GM18519 (cell line): ENCODE data around the gene AGBL4.
"Not testable (repeated sequence)": the region's sequence is repeated elsewhere in the genome, so short reads cannot be mapped to it uniquely, and the experiment has no call there.

Experiments
- ATAC-seq: cut with Tn5 transposase; IDR thresholded peaks from one replicate; pipeline ENCODE4 v1.9.1; 2021; ENCODE audit warnings: mild to moderate bottlenecking, moderate library complexity; ENCODE audit not compliant: unreplicated experiment, low FRiP score

The AGBL4 gene

DNA sequence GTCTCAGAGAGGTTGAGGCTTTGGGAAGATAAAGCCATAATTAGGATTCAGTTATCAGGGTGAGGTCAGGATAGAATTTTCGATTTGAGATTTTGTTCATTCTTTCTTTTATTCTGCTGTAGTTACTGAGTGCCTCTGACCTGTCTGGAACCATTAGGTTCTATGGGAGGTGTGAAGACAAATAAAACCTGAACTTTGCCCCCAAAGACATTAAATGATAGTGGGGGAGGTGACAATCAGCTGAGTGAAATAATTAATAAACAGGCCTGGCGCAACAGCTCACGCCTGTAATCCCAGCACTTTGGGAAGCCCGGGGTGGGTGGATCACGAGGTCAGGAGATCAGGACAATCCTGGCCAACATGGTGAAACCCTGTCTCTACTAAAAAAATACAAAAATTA lies 1496.7 kb downstream of the AGBL4 start:
- ATAC-seq, result no peak

DNA sequence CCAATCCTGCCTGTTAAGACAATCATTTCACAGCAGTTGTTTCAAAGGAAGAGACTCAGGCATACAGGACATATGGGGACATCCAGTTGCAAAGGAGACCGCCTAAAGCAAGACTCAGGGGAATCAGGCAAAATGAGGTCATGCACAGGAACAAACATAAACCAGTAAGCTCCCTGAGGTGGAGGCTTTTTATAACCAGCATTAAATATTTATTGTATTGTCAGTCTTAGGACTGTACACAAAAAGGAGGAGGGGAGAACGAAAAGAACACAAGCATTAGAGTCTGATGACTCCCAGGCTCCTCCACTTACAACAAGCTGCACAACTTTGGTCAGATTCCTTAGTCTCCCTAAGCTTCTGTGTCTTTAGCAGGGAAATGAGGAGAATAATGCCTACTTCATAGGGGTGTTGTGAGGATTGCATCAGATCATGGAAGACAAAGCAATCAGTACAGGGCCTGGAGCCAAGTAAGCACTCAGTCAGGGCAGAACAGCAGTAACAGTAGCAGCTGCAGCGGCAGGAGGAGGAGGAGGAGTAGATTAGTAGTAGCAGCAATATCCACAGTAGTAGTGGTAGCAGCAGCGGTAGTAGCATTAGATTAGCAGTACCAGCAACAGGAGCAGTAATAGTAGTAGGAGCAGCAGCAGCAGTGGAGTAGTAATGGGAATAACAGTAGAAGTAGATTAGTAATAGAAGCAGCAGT lies 1497.6 kb downstream of the AGBL4 start:
- no peak for ATAC-seq

DNA sequence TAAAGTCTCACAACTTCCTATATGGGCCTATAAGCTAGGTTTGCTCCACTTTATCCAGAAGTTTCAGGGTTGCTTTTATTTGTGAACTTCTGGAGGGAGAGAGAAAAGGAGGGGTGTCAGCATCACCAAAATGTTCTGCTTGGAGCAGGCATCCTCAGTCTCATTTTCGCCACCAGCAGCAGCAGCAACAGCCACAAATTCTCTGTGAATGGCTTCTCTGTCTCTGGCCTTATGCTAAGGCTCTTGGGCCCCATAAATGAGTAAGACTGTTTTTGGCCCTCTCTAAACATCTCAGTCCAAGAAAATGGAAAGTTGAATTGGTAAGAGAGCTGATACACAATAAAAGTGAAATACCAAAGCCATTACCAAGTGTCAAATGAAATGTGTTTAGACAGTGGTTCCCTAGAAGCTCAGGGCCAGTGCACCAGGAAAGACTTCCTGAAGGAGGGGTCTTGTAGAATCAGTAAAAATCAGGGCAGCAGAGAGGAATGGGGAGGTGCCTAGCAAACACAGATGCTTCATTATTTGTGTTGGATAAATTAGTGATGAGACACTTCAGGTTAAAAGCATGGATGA lies 1498.8 kb downstream of the AGBL4 start:
- ATAC-seq, result no peak

DNA sequence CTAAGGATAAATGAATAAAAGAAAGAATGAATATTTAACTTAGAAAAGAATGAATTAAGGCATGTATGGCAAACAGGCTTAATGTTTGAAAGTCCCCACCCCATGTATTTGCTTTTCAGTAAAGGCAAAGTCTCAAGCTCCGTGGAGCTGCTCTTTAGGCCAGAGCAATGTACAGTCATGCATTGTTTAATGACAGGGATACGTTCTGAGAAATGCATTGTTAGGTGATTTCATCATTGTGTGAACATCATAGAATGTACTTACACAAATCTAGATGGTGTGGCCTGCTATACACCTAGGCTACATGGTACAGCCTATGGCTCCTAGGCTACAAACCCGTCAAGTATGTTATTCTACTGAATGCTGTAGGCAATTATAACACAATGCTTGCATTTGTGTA lies 1500.2 kb downstream of the AGBL4 start:
- ATAC-seq, result no peak

DNA sequence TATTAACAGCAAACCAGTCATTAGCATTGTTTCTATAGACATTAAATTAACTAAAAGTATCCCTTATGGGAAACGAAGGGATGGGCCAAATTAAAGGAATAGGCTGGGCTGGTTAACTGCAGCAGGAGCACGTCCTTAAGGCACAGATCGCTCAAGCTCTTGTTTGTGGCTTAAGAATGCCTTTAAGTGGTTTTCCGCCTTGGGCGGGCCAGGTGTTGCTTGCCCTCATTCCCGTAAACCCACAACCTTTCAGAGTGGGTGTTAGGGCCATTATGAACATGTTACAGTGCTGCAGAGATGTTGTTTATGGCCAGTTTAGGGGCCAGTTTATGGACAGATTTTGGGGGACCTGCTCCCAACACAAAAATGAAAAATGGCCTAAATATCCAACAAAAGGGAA lies 1503.9 kb downstream of the AGBL4 start:
- ATAC-seq, result not testable (repeated sequence)

DNA sequence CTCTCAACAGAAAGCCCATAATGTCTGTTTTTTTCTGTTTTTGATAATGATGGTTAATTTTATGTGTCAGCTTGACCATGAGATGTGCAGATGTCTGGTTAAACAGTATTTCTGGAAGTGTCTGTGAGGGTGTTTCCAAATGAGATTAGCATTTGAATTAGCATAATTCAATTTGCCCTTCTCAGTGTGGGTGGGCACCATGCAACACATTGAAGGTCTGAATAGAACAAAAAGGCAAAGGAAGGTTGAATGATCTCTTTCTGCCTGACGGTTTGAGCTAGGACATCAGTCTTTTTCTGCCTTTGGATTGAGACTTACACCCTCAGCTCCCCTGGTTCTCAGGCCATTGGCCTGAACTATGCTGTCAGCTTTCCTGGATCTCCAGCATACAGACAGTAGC lies 1516.9 kb downstream of the AGBL4 start:
- ATAC-seq, result no peak

DNA sequence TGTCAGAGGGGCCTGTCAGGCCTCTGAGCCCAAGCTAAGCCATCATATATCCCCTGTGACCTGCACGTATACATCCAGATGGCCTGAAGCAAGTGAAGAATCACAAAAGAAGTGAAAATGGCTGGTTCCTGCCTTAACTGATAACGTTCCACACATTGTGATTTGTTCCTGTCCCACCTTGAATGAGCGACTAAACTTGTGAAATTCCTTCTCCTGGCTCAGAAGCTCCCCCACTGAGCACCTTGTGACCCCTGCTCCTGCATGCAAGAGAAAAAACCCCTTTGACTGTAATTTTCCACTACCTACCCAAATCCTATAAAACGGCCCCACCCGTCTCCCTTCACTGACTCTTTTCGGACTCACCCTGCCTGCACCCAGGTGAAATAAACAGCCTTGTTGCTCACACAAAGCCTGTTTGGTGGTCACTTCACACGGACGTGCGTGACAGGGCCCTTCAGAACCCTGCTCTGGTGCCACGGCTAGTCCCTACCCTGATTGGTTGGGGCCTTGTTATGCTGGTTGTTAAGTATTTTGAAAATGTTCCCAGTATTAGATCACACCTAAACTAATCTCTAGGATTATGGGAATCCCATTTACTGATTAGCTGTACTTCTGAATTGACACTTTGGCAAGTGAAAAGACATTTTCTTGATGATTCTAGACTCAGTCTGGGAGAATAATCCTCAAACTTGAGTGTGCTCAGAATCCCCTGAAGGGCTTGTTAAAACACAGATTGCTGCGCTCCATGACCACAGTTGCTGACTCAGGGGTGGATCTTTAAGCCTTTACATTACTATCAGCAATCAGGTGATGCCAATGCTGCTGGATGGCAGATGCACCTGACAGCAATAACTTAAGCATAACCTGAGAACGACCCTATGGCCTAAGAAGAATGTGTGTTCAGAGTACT lies 1523.0 kb downstream of the AGBL4 start:
- no peak for ATAC-seq

DNA sequence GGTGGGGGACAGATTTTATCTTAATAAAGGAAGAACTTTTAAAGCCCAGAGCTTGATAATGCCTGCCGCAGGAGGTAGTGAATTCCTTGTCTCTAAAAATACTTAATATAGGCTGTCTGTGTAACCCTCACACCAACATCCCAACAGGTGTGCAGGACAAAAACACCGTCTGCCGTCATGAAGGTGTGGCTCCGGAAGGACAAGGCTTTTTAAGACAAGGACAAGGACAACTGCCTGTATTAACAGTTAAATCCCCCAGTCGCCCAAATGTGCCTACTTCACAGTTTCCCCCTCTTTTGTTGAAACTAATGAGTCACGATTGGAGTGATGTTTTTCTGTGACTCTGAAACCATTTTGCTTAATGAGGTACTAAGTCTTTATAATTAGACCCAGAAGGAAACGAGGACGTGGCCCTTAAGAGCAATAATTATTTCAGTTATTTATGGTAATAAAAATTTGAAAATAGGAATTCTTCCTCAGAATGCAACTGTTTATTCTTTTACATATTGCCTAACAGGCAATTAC lies 1524.5 kb downstream of the AGBL4 start:
- no peak for ATAC-seq

DNA sequence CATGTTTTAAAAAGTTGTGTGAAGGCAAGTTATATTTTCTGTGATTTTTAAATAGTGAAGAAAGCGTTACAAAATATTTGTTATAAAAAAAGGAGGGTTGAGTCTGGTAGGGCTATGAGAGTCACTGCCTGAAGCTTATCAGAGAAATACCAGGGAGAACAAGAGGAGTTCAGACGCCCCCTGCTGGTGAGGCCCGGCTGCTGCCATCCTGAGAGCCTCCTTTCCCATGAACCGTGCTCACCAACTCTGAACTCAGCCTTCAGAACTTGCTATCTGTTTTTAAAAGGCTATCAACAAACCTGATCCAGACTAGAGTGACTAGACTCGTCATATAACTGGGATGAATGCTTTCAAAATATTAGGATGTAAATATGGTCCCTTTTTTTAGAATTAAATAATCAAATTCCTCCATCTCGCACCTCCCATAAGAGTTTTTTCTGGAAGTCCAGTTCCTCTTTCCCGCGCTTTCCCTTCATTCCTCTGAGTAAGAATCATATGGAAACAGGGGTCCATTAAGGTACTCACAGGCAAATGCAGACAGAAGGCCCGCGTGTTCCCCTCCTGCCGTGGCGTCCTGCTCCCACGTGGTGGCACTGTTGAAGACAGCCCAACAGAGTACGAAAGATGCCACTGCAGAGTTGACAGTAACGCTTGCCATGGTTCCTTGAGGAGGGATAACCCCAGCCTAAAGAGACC lies 1525.5 kb downstream of the AGBL4 start:
- peak; percentile 78 for ATAC-seq

DNA sequence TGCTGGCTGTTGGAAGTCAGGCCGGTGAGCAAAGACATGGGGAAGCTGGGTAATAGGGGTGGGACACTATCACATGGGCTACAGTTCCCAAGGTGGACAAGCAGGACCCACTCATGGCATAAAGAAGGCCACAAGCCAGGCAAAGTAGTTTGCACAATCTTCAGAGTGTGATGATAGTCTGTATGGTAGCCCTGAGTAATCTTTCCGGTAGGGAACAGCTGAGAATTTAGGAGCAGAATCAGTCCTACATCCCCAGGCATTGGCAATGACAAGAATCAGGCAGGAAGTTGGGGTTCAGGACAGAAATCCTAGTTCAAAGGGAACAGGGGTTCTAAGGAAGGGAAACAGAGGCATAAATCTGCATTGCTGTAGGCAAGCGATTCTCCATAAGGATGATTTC lies 1527.8 kb downstream of the AGBL4 start:
- ATAC-seq, result no peak

DNA sequence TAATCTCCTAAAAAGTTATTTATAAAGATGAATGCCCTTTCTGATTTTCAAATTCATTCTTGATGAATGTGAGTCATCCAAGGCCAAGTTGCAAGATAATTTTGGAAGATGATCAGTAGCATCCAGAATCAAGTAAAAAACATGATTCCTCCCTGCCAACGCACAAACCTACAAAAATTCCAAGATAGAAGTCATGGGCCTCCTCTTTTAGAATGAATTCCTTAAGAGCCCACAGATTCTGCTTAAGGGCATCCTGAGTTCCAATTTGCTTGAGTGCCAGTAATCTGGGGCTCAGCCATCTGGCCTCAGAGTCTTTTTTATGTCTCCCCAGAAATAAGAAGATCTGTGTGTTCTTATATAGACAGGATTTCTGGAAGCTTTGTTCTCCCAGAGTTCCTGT lies 1528.6 kb downstream of the AGBL4 start:
- no peak for ATAC-seq

DNA sequence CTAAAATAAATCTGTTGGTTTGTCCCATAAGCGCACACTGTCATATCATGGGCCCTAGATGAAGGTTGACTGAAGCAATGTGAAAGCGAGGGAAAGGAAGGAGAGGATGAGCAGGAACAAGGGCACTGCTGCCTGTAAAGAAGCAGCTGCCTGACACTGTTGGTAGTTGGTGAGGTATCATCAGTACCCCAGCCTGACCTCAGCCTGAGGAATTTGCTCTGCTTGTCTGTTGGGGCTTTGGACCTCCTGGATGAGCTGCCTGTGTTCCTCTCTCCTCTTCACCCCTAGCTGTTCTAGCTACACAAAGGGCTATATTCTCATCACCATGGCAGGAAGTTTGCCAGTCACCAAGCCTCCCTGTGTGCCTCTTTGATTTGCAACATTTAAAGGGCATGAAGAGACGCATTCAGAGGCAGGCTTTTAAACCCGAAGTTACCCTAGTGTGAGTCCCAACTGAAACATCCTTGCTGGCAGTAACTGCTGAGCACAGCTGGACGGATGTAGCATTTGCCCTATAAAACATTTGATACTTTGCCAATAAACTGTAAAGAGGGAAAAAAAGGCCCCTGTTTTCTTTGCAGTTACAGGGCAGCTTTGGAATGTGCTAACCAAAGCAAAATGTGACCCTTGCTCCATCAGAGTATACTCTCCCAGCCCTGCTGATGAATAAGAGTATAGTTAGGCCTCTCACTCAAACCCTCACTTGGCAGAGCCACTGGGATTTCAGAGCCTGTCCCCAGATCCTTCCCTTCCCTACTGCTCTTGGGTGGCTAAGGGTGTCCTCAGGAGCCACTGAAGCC lies 1529.6 kb downstream of the AGBL4 start:
- ATAC-seq, result no peak

DNA sequence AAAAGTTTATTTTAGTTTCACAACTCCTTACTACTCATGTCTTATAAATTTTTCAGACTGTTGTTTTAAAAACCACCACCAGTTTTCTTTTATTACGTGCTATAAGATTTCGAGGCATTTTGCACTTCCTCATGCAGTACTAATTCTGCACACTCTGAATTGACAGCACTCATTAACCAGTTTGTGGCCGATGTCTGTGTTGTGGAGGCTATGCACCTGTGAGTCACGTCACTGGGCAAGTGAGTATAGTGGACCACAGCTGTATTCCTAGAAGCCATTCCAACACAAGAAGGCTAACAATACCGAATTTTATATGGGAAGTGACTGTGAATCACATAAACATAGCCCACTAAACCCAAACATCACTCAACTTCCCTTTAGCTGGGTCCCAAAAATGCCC lies 1530.7 kb downstream of the AGBL4 start:
- ATAC-seq, result no peak

DNA sequence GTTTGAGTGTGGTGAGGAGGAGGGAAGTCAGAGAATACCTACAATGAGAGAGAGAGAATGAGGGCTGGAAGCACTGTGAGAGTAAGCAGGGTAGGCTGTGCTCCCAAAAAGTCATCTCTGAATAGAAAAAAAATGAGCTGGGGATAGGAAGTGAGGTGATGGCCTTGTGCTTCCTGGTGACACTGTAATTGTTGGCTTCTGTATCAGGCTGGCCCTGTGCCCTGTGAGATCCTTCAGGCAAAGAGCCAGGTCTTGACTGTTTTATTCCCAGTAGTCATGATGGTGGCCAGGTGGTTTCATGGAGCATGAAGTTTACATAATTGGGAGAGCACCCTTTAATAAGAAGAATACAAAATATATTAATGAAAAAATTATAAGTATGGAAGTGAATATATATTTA lies 1531.4 kb downstream of the AGBL4 start:
- no peak for ATAC-seq

DNA sequence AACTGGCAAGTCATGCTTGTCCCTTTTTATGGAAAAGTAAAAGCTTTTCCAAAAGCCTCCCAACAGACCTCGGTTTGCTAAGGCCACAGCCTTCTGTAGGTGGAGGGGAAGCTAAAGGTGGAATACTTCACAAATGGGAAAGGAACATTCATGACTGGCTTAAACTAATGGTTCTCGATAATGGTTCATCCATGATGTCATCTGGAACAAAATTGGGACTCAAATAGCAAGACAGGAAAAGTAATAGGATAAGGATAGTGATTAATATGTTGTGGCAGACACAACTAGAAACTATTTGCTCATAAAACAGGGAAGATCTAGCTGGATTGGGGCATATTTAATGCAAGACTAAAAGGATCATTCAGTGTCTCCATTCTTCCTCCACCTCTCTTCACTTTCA lies 1535.0 kb downstream of the AGBL4 start:
- no peak for ATAC-seq
